ENCODE data around the gene ARFRP1. TPM values are rescaled to one million over a fixed set of nuclear protein-coding genes. Genes with fewer than 3 reads are reported as not detected.

The ARFRP1 gene
- total RNA-seq, 2 donors from 2014 or later: 35.3 to 76.9 TPM

DNA sequence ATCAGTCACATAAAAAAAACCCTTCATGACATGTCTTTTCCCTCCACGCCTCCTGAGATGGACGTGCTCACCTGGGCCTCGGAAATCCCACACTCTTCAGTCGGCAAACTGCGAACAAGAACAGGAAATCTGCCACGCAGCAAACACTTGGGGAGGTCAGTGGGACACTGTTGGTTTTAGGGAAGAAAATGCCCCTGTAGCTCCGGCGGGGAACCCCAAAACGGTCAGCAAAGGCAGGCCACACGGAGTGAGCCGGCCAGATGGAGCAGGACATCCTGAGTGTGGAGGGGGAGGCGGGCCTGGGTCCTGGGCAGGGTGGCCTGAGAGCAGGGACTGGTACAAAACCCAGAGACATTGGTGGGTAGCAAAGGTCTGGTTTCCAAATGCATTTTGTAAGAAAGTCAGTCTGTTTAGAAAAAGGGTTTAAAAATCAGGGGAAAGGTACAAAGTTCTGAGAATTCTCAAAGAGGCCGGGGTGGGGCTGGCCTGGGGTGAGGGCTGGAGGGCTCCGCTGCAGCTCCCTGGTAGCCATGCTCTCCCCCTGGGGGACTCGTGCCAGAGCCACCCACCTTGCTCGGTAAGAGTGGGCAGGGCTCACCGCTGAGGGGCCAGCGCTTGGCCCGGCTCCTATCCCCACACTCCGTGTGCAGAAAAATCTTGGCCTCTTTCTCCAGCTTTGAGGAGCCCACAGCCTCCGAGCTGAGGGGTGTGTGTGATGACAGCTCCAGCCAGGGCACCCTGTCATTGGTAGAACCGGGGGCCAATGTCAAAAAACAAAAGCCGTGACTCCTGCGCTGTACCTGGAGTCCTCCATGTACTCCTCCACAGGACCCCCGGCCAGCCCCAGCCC lies 37.0 kb upstream of the ARFRP1 start:
- intact Hi-C loops (cut with DNase I): no loop called here
- H3K9ac ChIP-seq (ENCODE audit: low read depth in 2 of 2, low read length in 2 of 2): no peak overlapping the region
- DNase-seq: no peak

DNA sequence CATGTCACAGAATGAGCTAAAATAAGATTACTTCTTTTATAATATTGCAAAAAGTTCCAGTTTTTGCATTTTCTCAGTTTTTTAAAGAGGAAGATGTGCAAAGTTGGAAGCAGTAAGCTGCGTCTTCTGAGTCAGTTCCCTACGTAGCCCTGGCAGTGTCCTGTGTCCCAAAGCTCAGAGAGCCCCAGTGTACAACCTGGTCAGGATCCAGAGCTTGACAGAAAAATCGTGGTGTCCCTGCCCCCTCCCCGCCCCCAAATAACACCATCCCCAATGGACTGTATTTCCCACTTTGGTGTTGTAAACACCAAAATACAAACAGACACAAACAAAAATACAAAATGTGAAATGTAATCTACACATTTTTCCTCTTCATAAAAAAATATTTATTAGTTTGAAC lies 36.4 kb upstream of the ARFRP1 start:
- H3K9me3 ChIP-seq: no peaks in the 10 kb centered on the region
- intact Hi-C loops (cut with DNase I): no loop called here
- TF ChIP-seq, protein P1, sequence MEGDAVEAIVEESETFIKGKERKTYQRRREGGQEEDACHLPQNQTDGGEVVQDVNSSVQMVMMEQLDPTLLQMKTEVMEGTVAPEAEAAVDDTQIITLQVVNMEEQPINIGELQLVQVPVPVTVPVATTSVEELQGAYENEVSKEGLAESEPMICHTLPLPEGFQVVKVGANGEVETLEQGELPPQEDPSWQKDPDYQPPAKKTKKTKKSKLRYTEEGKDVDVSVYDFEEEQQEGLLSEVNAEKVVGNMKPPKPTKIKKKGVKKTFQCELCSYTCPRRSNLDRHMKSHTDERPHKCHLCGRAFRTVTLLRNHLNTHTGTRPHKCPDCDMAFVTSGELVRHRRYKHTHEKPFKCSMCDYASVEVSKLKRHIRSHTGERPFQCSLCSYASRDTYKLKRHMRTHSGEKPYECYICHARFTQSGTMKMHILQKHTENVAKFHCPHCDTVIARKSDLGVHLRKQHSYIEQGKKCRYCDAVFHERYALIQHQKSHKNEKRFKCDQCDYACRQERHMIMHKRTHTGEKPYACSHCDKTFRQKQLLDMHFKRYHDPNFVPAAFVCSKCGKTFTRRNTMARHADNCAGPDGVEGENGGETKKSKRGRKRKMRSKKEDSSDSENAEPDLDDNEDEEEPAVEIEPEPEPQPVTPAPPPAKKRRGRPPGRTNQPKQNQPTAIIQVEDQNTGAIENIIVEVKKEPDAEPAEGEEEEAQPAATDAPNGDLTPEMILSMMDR (IDR thresholded peaks at IDR 0.05): no peak
- H3K36me3 ChIP-seq: no peaks in the 10 kb centered on the region
- H3K9ac ChIP-seq (ENCODE audit: low read depth in 2 of 2, low read length in 2 of 2): no peak overlapping the region
- no peak overlapping the region for H3K4me3 ChIP-seq
- DNase-seq: no peak
- H3K27me3 ChIP-seq: no peaks in the 10 kb centered on the region
- H3K27ac ChIP-seq: no peak overlapping the region
- peaks cover 8% of the 10 kb centered on the region for H3K4me1 ChIP-seq

More for the DNA sequence above, 37.0 kb upstream of the ARFRP1 start:
- H3K4me3 ChIP-seq: no peak overlapping the region
- H3K4me1 ChIP-seq: peaks cover 8% of the 10 kb centered on the region
- TF ChIP-seq, protein P1 (IDR thresholded peaks at IDR 0.05): no peak
- H3K36me3 ChIP-seq: no peaks in the 10 kb centered on the region
- no peak overlapping the region for H3K27ac ChIP-seq
- no peaks in the 10 kb centered on the region for H3K27me3 ChIP-seq
- no peaks in the 10 kb centered on the region for H3K9me3 ChIP-seq

DNA sequence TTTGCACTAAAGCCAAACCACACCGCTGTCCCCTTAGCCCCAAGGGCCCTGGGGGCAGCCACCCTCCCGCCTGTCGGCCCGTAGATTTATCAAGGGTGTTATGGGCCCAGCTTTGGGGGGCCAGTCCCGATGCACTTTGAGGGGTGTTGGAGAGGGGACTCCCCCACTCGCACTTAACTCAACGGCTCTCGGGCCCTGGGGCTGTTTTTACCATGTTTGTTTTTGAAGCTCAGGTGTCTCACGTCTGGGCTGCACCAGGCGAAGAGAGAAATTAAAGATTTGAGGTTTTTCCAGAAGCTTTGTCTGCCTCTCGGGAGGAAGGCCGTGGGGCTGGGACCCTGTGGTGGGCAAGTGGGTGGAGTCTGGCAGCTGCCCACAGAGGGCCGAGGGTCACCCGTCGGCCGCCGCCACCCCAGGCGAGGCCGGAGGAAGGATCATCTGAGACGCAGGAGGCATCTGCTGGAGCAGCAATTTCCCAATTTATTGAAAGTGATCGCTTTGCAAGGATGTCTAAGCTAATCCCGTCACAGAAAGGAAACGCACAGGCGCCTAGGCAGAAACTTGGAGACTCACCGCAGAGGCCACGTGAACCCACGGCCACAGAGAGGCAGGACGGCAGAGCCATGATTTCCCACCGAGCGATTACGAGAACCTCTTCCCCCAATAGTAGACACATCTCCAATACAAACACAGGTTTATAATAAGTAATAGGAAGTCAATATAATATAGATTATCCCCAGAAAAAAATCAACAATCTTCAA lies 35.6 kb upstream of the ARFRP1 start:
- no peaks in the 10 kb centered on the region for H3K9me3 ChIP-seq
- no peak for DNase-seq
- TF ChIP-seq, protein P1 (IDR thresholded peaks at IDR 0.05): no peak
- intact Hi-C loops (cut with DNase I): no loop called here
- H3K4me1 ChIP-seq: peaks cover 16% of the 10 kb centered on the region
- H3K27ac ChIP-seq: no peak overlapping the region
- H3K9ac ChIP-seq (ENCODE audit: low read depth in 2 of 2, low read length in 2 of 2): no peak overlapping the region
- H3K36me3 ChIP-seq: no peaks in the 10 kb centered on the region
- H3K27me3 ChIP-seq: no peaks in the 10 kb centered on the region
- H3K4me3 ChIP-seq: no peak overlapping the region

DNA sequence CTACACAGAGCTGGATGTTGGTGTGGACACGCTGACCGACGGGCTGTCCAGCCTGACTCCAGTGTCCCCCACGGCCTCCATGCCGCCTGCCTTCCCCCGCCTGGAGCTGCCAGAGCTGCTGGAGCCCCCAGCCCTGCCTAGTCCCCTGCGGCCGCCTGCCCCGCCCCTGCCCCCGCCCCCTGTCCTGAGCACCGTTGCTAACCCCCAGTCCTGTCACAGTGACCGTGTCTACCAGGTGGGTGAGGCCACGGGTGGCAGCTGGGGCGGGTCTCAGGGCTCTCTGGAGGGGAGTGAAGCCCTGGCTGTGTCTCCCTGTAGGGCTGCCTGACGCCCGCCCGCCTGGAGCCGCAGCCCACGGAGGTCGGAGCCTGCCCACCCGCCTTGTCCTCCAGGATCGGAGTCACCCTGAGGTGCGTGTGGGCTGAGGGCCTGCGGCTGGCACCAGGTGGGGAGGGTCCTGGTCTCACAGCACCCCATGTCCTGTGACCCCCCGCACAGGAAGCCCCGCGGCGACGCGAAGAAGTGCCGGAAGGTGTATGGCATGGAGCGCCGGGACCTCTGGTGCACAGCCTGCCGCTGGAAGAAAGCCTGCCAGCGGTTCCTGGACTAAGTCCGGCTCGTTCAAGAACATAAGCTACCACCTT lies 34.7 kb upstream of the ARFRP1 start:
- Histone ChIP-seq H3K4me3 (no peak overlapping the region), H3K27ac (no peak overlapping the region), H3K9ac (ENCODE audit: low read depth in 2 of 2, low read length in 2 of 2) (no peak overlapping the region), H3K4me1 (peaks cover 25% of the 10 kb centered on the region), H3K27me3 (no peaks in the 10 kb centered on the region), H3K9me3 (no peaks in the 10 kb centered on the region), H3K36me3 (no peaks in the 10 kb centered on the region)
- intact Hi-C loops (cut with DNase I): no loop called here
- peak; percentile 17 for DNase-seq
- TF ChIP-seq, protein P1 (IDR thresholded peaks at IDR 0.05): no peak

DNA sequence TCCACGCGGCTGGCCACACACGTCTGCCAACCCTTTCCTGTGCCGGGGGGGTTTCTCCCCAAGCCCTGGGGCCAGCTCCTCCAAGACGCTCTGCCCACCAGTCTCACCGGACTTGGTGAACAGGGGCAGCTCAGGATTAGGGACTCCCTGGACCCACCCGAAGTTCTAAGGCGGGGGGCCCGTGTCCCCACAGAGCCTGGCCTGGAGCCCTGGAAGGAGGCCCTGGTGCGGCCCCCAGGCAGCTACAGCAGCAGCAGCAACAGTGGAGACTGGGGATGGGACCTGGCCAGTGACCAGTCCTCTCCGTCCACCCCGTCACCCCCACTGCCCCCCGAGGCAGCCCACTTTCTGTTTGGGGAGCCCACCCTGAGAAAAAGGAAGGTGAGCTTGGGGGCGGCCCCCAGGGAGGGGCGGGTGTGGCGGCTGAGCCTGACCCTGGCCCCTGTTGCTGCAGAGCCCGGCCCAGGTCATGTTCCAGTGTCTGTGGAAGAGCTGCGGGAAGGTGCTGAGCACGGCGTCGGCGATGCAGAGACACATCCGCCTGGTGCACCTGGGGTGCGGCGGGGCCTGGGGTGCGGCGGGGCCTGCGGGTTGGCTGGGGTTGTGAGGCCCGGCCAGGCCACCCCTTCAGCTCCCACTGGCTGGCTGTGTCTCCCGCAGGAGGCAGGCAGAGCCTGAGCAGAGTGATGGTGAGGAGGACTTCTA lies 34.1 kb upstream of the ARFRP1 start:
- no peak for DNase-seq
- Histone ChIP-seq H3K36me3 (no peaks in the 10 kb centered on the region), H3K4me1 (peaks cover 32% of the 10 kb centered on the region), H3K27me3 (no peaks in the 10 kb centered on the region), H3K27ac (peak overlapping the region; percentile 95), H3K4me3 (no peak overlapping the region), H3K9ac (ENCODE audit: low read depth in 2 of 2, low read length in 2 of 2) (peak overlapping the region in 1 of 2 donors; percentile 34), H3K9me3 (no peaks in the 10 kb centered on the region)
- TF ChIP-seq, protein P1 (IDR thresholded peaks at IDR 0.05): no peak
- intact Hi-C loops (cut with DNase I): no loop called here
